Putamen (tissue), 1 donor: ENCODE measurements around the gene SORL1-AS1.
A peak's percentile ranks its signal among the peaks of the same experiment; 100 is the strongest.
"Not testable (repeated sequence)": the region's sequence is repeated elsewhere in the genome, so short reads cannot be mapped to it uniquely, and the experiment has no call there.

ENCODE experiments used
- DNase-seq: peaks from one replicate; pipeline ENCODE4 v3.0.0-alpha.2; 2016; ENCODE audit warnings: low spot score

SORL1-AS1 gene

DNA sequence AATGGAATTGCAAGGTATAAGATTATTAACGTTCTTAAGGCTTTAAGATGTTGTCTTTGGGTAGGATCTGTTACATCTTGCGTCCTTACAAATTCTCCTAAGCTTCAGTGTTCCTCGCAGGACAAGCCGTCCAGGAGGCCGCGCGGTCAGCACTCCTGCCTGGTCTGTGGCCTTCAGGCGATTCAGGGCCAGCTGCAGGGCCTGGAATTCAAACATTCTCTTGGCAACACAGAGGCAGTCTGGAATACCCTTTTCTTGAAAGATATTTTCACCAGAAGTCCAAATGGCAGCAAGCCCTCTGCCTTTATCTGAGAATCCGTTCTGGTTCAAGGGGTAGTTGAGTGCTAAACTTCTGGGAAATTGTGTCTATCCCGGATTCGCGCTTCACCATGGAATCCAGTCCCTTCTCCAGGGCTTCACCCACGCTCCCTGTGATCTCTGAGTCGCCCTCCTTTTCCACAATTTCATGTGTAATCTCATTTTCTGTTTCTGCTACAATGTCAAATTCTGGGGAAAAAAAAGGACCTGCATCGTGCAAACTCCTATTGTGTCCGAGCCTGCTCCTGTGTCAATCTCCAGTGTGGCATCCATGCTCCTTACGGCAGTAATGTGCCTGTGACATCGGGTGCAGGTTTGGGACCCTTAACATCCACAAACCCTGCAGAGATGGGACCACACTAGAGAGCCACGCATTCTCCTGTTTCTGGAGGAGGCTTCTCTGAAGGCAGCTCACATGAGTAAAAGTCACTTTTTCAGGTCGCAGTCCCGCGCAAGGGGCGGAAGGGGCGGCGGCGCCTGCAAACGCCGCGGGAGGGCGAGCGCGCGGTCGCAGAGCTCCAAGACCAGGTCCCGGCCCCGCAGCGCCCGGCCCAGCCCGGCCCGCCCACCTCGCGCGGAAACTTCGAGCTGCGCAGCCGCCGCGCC is 26.0 kb downstream of the SORL1-AS1 start:
- DNase-seq = no peak

DNA sequence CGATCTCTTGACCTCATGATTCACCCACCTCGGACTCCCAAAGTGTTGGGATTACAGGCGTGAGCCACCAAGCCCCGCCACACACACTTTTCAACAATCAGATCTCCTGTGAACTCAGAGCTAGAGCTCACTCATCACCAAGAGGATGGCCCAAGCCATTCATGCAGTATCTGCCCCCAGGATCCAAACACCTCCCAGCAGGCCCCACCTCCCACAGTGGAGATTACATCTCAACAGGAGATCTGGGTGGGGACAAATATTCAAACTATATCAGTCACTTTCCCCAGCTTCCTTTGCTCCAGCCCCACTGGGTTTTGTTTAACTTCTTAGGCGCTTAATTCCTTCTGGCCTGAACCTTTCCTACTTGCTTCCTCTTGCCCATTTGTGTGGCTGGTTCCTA is 26.9 kb downstream of the SORL1-AS1 start:
- no peak for DNase-seq

DNA sequence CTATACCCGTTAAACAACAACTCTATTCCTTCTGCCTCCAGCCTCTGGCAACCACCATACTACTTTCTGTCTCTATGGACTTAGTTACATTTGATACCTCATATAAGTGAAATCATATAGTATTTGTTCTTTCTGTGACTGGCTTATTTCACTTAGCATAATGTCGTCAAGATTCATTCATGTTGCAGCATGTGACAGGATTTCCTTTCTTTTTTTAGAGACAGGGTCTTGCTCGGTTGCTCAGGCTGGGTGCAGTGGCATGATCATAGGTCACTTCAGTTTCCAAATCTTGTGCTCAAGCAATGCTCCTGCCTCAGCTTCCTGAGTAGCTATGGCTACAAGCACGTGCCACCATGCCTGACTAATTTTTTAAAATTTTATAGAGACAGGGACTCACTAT is 30.1 kb downstream of the SORL1-AS1 start:
- DNase-seq = no peak

DNA sequence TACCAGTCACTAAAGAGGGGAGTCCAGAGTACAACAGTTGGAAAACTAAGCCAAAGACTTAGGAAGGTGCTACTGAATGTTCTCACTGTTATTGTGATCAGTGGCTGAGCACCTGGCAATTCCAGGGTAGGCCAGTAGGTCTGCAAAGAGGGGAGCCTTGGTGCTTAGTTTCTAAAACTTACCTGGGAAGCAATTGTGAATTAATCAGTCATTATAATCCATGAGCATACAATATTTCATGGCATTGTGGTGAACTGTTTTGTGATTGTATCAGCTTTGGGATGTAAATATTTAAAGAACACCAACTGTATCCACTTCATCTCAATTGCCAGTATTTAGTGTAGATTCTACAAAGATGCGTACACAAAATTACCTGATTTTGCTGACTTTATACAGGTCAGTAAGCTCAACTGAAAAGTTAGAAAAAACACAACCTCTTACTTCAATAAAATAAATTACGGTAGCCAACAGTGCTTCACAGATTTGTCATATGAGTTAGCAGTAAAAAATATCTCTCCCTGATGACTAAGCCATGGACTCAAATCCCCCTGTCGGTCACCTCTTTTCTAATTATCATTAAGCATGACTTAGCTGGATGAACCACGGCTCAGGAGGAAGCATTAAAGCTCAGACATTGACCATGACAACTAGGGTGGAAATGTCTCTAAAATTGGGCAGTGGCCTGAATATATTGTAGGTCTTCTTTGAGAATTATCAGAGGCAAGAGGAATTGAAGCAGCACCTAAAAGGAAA is 31.4 kb downstream of the SORL1-AS1 start:
- DNase-seq = no peak

DNA sequence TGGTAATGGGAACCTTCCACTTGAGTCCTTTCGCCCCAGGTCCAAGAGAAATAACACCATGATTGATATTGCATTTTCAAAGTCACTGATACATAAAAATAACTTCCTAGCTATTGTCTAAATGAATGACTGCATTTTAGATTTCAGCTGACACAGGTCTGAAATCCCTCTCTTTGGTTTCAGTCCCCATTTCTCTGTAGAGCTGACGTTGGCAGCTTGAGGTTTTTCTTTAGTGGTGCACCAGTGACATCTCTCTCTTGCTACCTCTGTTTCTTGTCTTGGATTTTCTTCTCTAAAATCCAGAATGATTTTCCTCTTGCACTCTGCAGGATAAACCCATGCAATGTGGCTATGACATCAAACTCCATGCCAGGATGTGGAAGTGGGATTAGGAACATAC is 32.4 kb downstream of the SORL1-AS1 start:
- no peak for DNase-seq

DNA sequence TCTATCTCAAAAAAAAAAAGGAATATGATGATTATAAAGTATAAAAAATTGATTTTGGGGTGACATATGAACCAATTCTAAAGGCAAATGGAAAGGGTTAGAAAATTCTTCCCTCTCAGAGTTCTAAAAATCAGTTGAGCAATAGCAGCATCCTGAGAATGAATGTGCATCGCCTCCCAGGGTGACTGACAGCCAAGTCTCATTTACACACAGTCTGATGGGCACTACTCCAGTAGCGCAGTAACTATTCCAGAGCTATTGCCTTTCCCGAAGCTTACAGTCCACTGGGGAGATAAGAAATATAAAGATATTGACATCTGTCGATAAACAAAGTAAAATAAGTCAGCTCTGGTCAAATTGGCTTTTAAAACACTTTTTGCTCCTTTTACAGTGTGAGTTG is 32.9 kb downstream of the SORL1-AS1 start:
- DNase-seq = no peak

DNA sequence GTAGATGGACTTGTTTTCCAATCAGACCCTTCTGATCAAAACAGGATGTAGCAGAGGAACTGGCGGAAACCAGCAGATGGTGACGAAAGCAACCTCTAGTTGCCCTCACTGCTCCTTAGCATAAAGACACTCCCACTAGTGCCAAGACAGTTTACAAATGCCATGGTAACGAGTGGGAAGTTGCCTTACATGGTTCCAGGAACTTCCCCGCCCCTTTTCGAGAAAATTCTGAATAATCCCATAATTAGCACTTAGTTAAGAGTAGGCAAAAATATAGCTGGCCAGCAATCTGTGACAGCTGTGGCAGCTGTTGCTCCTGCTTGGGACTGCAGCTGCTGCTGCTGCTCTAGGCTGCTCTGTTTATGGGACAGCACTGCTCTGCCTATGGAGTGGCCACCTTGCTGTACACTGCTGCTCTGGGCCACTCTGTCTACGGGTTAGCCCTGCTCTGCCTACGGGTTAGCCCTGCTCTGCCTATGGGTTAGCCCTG is 34.1 kb downstream of the SORL1-AS1 start:
- no peak for DNase-seq

- DNase-seq = no peak
These were observed 35.2 kb downstream of the SORL1-AS1 start for GRCh38 chr11:121417607-121418006.

- DNase-seq = peak; percentile 55
These were observed 35.7 kb downstream of the SORL1-AS1 start for GRCh38 chr11:121417055-121417551.

DNA sequence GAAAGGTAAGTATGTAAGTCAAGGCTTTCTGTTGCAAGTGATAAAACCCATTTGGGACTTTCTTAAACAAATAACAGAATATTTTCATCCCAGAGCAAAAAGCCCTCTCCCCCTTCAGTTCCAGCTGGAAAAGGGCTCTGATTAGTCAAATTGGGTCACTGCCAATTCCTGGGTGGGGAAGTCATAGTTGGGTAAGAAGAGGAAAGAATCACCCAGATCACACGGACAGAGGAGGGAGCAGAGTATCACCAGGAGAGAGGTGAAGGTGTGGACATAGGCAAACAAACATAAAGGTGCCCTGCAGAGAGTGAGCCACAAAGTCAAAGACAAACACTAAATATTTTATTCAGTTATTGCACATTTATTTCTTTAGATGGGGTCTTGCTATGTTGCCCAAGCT is 36.9 kb downstream of the SORL1-AS1 start:
- no peak for DNase-seq

- DNase-seq = no peak
These were observed 38.4 kb downstream of the SORL1-AS1 start for GRCh38 chr11:121414141-121414913.

DNA sequence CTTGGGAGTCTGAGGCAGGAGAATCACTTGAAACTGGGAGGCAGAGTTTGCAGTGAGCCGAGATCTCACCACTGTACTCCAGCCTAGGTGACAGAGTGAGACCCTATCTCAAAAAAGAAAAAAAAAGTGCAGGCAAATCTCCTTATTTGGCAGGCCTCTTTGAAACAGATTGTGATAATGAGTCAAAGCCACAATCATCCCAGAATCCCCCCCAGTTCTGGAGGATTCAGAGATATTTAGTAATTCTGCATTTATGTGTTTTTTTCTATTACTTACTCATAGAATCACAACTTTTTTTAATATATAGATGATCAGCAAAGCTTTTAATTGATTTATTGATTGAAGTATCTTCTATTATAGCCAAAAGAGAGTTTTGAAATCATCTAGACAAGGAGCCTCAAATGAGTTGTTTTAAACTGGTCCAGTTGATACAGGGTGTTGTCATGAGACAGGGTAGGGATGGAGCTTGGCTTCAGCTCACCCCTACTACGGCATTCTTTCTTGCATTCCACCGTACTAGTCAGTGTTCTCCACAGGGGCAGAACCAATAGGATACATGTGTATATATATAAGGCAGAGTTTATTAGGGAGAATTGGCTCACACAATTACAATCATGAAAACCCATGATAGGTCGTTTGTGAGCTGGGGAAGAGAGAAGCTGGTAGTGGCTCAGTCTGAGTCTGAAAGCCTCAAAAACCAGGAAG is 39.9 kb downstream of the SORL1-AS1 start:
- DNase-seq = no peak

DNA sequence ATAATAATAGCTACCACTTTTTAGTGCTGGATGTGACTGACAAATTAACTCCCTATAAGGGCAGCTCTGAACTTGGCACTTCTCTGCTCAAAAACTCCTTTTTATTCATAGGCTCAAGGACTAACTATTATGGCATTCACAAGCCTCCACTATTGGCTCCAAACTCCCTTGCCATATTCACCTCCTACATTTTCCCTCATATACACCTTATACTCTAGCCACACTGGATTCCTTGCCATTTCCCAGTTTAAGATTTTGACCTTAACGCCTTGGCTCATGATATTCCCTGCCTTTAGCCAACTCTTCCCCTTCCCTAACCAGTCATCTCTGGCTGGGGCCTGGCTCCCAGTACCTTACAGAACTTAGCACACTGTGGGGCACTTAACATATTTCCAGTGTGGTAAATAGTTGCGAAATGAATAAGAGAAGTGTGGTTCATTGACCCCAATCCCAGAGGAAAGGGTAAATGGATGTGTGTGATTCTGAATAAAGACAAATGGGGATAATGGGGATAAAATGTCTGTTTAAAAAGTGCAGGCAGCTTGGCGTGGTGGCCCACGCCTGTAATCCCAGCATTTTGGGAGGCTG is 40.7 kb downstream of the SORL1-AS1 start:
- DNase-seq = no peak

- not testable (repeated sequence) for DNase-seq
These were observed 41.4 kb downstream of the SORL1-AS1 start for GRCh38 chr11:121411330-121411729.

GRCh38 chr11:121410041-121410440 is 42.7 kb downstream of the SORL1-AS1 start:
- DNase-seq = not testable (repeated sequence)

GRCh38 chr11:121408830-121409229 is 43.9 kb downstream of the SORL1-AS1 start:
- DNase-seq = no peak

DNA sequence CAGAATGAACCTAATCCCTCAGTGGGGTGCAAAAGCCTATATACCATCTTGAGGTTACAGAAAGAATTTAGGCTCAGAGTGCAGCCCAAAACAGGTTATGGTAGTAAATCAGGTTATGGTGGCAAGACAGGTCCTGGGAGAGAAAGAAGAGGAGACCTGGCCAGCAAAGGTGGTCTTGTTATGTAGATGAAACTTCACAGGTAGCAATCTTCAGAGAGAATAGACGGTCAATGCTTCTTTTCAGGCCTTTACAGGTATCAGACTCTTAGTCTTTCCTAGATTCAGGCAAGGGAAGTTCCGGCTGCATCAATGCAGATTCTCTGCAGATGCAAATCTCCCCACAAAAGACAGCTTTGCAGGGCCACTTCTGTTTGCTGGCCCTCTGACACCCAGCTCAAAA is 46.5 kb downstream of the SORL1-AS1 start:
- DNase-seq = no peak

DNA sequence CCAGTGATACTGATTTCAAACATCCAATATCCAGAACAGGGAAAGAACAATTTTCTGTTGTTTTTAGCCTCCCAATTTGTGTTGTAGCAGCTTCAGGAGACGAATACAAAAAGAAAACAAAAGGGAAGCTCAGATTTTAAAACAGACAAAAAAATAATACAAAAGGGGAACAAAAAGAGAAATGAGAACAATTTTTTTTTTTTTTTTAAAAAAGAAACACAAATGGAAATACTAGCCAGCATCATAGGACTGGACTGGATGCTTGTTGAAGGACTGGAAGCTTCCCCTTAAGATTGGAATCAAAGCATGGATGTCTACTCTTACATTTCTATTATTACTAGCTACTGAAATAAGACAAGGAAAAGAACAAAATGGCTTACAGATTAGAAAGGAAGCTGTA is 47.1 kb downstream of the SORL1-AS1 start:
- DNase-seq = no peak

DNA sequence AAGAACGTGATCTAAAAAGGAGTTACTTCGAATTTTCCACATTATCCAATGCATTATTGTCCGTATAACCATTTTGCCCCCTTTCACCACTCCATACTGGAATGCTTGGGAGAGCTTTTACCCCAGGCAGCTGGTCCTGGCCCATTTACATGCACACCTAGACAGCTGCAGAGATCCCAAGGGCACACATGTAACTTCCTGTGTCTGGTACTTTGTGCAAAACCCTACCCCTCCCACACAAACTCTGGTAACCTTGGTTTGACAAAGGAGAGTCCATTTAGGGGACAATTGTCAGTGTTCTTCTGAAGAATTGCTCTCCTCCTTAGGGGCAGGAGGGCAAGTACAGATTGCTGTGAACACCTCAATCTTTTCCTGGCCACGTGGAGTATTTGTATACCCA is 58.0 kb downstream of the SORL1-AS1 start:
- DNase-seq = no peak

GRCh38 chr11:121393855-121394254 is 58.9 kb downstream of the SORL1-AS1 start:
- DNase-seq = no peak

DNA sequence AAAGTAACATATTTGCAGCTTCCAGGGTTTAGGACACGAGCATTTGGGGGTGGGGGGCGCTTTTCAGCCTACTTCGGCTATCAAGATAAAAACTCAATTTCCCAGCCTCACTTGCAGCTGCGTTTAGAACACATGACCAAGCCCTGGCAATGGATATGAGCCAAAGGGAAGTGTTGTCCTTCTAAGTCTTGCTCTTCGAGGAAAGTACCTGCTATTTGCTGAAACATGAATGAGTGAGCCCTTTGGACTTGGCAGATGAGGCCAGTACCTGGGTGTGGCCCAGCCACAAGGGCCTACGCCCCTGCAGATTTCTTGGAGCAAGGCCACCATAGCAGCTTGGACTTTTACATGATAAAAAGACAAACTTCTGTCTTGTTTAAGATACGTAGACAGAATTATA is 60.9 kb downstream of the SORL1-AS1 start:
- no peak for DNase-seq
